HG03565 (cell line): ENCODE data around the gene SLC2A8.

Experiments
- ATAC-seq: cut with Tn5 transposase; IDR thresholded peaks from one replicate; pipeline ENCODE4 v1.9.1; 2021; ENCODE audit warnings: mild to moderate bottlenecking, moderate library complexity; ENCODE audit not compliant: unreplicated experiment

The SLC2A8 gene

GRCh38 chr9:127451858-127452656, 55.1 kb downstream of the SLC2A8 start:
- no peak for ATAC-seq

DNA sequence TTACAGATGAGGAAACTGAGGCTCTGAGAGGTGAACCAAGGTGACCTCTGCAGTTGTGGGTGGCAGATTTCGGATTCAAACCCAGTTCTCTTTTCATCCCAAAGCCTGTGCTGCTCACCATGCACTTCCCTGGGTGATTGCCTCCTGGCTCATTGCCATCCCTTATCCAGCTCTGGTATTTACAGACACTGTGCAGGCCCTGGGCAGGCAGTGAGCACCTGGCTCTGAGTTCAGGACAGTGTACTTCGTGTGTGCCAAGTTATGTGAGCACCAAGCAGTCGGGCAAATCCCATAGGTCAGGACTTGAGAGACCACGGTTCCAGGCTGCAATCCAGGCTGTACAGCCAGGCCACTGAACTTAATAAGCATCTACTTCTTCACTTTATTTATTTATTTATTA, 55.7 kb downstream of the SLC2A8 start:
- no peak for ATAC-seq

GRCh38 chr9:127455324-127455992, 58.5 kb downstream of the SLC2A8 start:
- no peak for ATAC-seq

DNA sequence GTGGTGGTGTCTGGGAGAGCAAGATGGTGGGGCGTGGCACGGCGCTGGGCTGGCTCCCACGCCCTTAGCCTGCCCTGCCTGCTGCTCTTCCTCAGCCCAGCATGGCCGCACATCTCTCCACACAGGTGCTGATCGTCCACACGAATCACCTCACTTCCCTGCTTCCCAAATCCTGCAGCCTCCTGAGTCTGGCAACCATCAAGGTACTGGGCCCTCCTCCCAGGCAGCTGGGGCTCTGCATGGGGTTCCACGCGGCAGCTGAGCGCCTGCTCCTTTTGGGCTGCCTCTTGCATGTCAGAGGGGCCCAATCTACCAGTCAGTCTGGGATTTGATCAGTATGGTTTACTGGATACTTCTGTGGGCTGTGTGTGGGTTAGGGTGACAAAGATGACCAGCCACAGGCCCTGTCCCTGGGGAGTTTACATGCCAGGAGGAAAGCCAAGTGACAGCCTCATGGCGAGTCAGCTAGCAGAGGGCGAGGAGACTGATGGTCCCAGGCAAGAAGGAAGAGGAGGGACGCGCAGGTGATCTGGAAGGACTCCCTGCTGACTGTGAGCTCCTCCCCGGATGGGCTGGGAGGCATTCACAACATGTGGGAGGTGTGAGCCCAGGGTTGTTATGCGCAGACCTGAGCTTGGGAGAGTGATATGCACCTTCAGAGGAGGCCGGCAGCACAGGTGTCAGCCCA, 60.4 kb downstream of the SLC2A8 start:
- no peak for ATAC-seq
